HG02678 (cell line): ENCODE data around the gene HUNK.
"Not testable (repeated sequence)": the region's sequence is repeated elsewhere in the genome, so short reads cannot be mapped to it uniquely, and the experiment has no call there.

ENCODE experiments used
- ATAC-seq: cut with Tn5 transposase; IDR thresholded peaks from one replicate; pipeline ENCODE4 v1.9.1; 2021; ENCODE audit warnings: mild to moderate bottlenecking, moderate library complexity; ENCODE audit not compliant: unreplicated experiment

The HUNK gene

GRCh38 chr21:31872452-31873274 lies at the start of gene HUNK:
Gene HUNK, plus strand, starts transcription at chr21:31873020. Its CDS starts 655 bp downstream, at chr21:31873675.
- ATAC-seq: no peak

GRCh38 chr21:31829736-31830472 lies 42.9 kb upstream of the HUNK start:
- no peak for ATAC-seq

- no peak for ATAC-seq
Observed at GRCh38 chr21:31830701-31831100, 42.1 kb upstream of the HUNK start.

- ATAC-seq: no peak
Observed at GRCh38 chr21:31837041-31837440, 35.8 kb upstream of the HUNK start.

- no peak for ATAC-seq
Observed at GRCh38 chr21:31837618-31838390, 35.0 kb upstream of the HUNK start.

GRCh38 chr21:31838586-31839355 lies 34.0 kb upstream of the HUNK start:
- no peak for ATAC-seq

GRCh38 chr21:31844206-31844605 lies 28.6 kb upstream of the HUNK start:
- ATAC-seq: no peak

- no peak for ATAC-seq
Observed at GRCh38 chr21:31845151-31845729, 27.6 kb upstream of the HUNK start.

- no peak for ATAC-seq
Observed at GRCh38 chr21:31846690-31847089, 26.1 kb upstream of the HUNK start.

GRCh38 chr21:31847761-31848160 lies 25.1 kb upstream of the HUNK start:
- ATAC-seq: no peak

GRCh38 chr21:31848326-31848985 lies 24.4 kb upstream of the HUNK start:
- no peak for ATAC-seq

- no peak for ATAC-seq
Observed at GRCh38 chr21:31850886-31851285, 21.9 kb upstream of the HUNK start.

- no peak for ATAC-seq
Observed at GRCh38 chr21:31855180-31855579, 17.6 kb upstream of the HUNK start.

GRCh38 chr21:31857096-31857495 lies 15.7 kb upstream of the HUNK start:
- no peak for ATAC-seq

- ATAC-seq: not testable (repeated sequence)
Observed at GRCh38 chr21:31857631-31858030, 15.2 kb upstream of the HUNK start.

- ATAC-seq: no peak
Observed at GRCh38 chr21:31860851-31861250, 12.0 kb upstream of the HUNK start.

GRCh38 chr21:31862078-31862477 lies 10.7 kb upstream of the HUNK start:
- ATAC-seq: no peak

GRCh38 chr21:31865429-31865970 lies 7.3 kb upstream of the HUNK start:
- ATAC-seq: no peak

- ATAC-seq: no peak
Observed at GRCh38 chr21:31866077-31866511, 6.7 kb upstream of the HUNK start.
